Caki2 (cell line): Measurements from ENCODE around the gene ULBP1. TPM values are rescaled to one million over a fixed set of nuclear protein-coding genes. Genes with fewer than 3 reads are reported as not detected.
"Not testable (repeated sequence)": the region's sequence is repeated elsewhere in the genome, so short reads cannot be mapped to it uniquely, and the experiment has no call there.

Experiments used
- DNase-seq: peaks from one replicate; pipeline ENCODE4 v3.0.0-alpha.2; 2015; ENCODE audit warnings: low read depth
- in situ Hi-C: cut with HindIII; loops from 2 replicates; pipeline ENCODE4 v1.10.0; 2016; ENCODE audit warnings: low sequenced_read_pairs, low pct_unique_long_range_greater_than_20kb, mixed read lengths
- total RNA-seq: library from RNA; depleted of rRNA; stranded (reverse); fragments of >200 nt; shearing (Covaris generic); gene quantifications from 2 replicates; pipeline ENCODE4 v1.2.3, GENCODE V29; 2014; ENCODE audit warnings: low replicate concordance

Gene ULBP1
- total RNA-seq, 1 experiment from 2014 or later, result 0.57 TPM

GRCh38 chr6:149990212-149990660 lies 26.5 kb downstream of the ULBP1 start:
- no peak for DNase-seq
- in situ Hi-C loops, result no loop called here

- DNase-seq, result no peak
- in situ Hi-C loops, result no loop called here
Observed at GRCh38 chr6:149990661-149991471, 27.1 kb downstream of the ULBP1 start.

DNA sequence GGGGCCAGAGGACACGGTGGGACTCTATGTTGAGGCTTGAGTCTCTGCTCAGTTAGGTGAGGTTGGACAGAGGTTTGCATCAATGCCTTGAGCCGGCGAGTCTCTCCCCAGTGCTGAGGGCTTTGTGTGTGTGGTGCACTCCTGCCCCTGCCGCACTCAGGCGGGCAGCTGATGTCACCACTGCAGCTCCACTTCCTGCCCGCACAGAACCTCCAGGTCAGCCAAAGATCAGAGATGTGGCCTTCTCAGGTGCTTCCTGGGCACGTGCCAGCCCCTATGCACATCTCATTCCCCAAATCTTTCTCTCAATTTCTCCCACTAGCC lies 27.7 kb downstream of the ULBP1 start:
- in situ Hi-C loops, DNase-seq: not testable (repeated sequence)

DNA sequence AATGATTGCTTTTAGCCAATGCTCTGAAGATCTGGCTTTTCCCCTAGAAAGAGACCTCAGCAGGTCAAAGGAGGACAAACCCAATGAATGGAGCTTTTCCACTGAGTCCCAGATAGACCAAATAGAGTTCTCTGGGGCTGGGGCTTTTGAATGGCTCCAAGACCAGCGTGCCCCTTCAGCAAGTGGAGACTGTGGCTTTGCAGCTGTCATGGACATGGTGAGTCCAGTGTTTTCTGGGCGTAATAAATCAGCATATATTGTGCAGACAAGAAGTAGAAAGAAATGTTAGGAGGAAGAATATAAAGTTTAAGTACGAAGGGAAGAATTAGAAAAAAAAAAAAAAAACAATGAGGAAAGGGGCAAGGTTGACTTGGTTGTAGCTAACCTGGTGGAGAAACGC lies 28.1 kb downstream of the ULBP1 start:
- in situ Hi-C loops, result no loop called here
- DNase-seq, result no peak

DNA sequence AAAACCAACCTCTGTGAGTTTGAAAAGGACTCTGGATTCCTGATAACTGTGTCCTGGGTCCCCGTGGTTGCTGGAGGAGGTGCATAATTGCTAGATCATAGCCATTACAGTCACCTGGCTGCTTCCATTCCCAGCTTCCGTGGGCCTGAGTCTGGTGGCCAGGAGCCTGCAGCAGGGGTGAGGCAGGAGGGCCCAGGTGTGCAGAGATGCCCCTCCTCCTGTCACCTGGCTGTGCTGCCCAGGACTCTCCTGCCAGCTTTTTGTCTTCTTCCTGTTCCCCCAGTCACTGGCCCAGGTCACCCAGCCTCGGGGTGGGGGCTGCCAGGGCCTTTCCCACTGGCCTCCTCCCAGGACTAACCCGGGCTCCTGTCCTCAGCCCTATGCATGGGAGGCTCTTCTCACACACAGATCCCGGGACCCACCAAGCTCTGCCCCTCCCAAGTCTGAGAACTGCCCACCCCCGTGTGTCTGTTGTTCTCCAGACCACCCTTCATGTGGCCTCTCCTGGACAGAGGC lies 31.6 kb downstream of the ULBP1 start:
- no peak for DNase-seq
- in situ Hi-C loops, result no loop called here

- in situ Hi-C loops, result no loop called here
- no peak for DNase-seq
Observed at GRCh38 chr6:149995971-149996370, 32.2 kb downstream of the ULBP1 start.

GRCh38 chr6:149999636-150000035 lies 35.9 kb downstream of the ULBP1 start:
- DNase-seq, result no peak
- in situ Hi-C loops, result no loop called here

DNA sequence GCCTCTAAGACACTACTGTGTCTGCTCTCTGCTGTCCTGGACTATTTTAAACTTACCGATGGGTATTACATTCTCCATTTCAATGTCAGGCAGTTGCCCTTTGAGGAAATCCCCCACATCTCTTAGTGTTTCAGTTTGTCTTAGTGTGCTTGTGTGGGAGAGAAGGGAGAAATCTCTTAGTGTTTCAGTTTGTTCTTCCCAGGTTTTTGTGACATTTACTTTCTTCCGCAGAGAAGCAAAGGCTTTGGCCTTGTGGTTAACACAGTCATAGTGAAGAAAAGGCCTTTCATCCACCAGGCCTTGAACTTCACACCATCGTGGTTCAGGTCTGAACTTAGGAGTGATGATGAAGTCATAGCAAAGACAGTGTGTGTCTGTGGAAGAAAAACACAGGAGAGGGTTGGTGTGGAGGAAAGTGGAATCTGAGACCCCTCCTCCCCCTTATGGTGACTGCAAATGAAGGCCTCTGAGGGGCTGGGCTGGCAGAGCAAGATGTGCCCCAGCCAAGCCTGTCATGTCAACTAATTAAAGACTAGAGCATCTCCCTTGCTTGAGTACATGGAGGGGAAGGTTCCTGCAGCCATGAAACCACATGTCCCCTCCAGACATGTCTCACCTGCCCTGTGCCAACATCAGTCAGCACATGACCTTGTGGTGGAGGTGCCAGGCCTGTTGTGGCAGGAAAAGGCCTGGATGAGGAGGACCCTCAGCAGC lies 37.7 kb downstream of the ULBP1 start:
- no peak for DNase-seq
- in situ Hi-C loops, result no loop called here

DNA sequence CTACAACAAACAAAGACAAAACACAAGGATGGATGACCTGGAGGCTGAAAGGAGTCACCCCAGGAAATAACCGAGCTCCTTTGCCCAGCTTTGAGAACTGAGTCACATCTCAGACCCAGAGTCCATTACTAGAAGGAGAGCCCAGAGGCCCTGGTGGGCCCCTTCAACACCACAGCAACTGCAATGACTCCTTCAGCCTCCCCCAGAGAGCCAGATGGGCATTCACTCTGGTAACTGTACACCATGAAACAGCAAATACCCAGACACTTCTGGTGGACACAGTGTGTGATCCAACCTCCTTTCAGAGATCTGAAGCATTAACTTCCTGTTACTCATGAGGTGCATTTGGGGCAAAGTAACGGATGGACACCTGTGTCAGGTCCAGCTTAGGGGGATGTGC lies 39.0 kb downstream of the ULBP1 start:
- in situ Hi-C loops, result no loop called here
- DNase-seq, result no peak

DNA sequence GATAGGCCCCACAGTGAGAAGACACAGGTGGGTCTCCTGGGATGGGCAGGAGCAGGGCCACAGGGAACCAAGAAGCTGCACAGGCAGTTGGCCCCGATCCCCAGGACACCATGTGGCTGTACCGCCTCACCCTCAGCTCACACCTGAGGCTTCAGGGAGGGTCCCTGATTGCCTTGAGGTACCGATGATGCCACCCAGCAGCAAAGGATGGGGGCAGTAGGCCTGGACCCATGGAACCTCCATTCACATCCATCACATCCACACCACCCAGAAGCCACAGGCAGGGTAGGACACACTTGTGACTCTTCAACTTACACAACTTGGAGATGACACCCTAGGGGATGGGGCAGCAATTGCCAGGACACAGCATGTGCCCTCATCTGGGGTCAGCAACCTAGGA lies 39.9 kb downstream of the ULBP1 start:
- DNase-seq, in situ Hi-C loops: not testable (repeated sequence)

DNA sequence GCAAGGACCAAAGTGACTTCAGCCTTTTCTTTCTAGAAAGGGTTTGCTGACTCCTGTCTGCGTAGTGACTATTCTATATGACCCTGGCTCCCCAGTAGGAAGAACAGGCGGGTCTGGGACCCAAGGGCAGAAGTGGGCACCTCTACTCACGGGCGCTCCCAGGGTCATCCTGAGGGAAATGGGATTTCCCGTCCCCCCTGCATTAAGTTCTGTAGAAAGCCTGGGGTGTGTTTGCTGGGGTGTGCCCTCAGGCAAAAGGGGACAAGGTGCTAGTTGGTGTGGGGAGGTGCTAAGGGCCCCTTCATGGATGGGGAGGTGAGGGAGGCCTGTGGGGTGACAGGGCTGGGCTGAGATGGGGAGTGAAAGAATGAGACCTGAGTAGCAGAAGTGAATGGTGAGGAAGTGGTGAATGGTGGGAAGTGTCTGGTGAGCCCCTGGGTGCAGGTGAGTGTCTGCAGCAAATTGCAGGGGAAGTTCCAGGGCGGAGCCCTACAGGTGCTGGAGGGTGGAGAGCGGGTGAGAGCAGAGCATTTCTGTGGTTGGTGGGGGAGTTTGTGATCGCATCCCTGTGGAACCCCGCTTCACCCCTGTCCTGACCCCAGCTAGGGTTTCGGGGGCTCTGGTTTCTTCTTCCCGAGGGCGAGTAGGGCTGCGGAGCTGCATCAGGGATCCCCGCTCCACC lies 40.5 kb downstream of the ULBP1 start:
- in situ Hi-C loops, result no loop called here

GRCh38 chr6:150004783-150005717 lies 41.3 kb downstream of the ULBP1 start:
- in situ Hi-C loops, result no loop called here
- DNase-seq, result peak; percentile 79

More for the DNA sequence above, 40.5 kb downstream of the ULBP1 start:
- DNase-seq, result no peak

DNA sequence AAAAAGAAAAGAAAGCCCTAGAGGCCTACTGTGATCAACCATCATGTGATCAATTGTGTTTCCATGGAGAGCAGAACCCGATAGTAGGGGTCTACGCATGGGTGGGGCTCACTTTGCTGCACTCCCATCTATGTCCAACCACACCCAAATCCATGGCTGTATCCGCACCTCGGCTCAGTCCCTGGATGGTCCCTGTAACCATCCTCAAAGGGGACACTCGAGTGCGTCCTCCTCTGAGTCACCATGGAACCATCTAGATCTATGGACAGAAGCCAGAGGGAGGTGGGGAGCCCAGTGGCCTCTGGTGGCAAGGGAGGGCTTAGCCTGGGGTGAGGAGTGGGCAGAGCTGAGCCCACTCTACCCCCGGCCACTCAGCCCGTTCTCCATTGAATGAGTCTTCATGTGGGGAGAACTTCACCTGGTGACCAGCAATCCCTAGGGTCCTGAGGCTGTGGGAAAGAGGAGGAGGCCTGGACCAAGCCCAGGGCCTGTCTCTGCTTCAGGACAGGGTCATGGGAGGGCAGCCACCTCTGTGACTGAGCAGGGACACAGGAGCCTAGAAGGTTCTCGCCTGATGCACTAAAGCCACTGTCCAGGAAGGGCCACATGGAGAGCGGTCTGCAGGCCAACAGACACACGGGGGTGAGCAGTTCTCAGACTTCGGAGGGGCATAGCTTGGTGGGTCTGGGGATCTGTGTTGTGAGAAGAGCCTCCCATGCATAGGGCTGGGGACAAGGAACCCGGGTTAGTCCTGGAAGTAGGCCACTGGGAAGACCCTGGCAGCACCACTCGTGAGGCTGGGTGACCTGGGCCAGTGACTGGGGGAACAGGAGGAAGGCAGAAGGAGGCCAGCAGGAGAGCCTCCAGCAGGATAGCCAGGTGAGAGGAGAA lies 42.3 kb downstream of the ULBP1 start:
- no peak for DNase-seq
- in situ Hi-C loops, result no loop called here

- peak; percentile 20 for DNase-seq
- in situ Hi-C loops, result no loop called here
Observed at GRCh38 chr6:150006961-150007464, 43.3 kb downstream of the ULBP1 start.

DNA sequence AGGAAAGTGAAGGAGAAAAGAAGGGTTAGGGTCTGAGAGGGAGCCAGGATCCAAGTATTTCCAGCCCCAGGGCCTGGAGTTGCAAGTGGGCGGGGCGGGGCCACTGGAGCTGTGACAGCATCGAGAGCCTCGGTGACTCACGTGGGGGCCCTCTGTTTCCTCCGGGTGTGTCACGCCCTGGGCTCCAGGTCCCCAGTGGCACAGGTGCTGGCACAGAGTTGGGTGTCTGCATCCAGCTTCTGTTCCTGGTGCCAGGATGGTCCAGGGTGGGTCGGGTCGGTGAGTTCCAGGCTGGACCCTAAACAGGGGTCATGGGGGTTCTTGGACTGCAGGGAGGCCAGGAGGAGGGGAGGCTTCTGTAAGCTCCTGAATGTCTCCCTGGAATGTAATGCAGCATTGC lies 44.8 kb downstream of the ULBP1 start:
- in situ Hi-C loops, result no loop called here
- no peak for DNase-seq

DNA sequence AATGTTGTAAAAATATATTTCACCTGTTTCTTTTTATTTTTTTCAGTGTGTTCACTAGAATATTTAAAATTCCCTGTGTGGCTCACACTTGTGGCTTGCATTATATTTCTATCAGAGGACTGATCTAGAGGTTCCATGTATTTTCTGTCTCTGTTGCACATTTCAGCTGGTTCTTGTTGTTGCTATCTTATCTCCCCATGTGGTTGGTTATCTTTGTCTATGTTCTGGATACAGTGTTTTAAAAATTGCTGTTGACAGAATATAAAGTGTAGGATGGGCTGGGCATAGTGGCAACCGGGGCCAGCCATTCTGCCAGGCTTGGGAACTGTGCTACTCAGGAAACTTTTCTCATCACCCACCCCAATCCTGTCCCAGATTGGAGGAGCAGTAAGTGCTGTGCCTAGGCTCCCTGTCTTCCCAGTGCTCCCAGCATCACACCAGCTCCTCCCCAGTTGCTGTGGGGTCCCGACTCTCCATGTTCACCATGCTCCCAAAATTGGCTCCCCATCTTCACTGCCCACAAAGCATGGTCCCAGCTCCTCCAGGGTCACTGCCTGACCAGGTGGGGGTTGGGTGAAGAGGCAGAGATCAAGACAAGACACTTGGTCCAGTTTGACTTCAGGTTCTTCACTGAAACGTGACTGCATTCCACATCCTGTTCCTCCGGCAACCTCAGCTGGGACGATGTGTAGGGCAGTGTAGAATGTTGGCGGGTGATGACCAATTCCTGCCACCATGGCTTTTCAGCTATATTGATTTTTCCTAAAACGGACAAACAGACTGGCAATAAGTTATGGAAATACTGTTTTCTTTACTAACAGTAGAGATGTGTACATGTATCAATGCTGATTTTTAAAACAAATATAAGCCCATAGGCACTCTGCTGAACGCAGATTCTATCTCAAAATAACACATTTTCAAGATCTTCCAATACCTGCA lies 49.4 kb downstream of the ULBP1 start:
- DNase-seq, in situ Hi-C loops: not testable (repeated sequence)
